ENCODE measurements around the gene CALU. TPM values are rescaled to one million over a fixed set of nuclear protein-coding genes. Genes with fewer than 3 reads are reported as not detected.

Gene CALU
- 10 to 100 TPM; 36.3 to 45.8 TPM for total RNA-seq

DNA sequence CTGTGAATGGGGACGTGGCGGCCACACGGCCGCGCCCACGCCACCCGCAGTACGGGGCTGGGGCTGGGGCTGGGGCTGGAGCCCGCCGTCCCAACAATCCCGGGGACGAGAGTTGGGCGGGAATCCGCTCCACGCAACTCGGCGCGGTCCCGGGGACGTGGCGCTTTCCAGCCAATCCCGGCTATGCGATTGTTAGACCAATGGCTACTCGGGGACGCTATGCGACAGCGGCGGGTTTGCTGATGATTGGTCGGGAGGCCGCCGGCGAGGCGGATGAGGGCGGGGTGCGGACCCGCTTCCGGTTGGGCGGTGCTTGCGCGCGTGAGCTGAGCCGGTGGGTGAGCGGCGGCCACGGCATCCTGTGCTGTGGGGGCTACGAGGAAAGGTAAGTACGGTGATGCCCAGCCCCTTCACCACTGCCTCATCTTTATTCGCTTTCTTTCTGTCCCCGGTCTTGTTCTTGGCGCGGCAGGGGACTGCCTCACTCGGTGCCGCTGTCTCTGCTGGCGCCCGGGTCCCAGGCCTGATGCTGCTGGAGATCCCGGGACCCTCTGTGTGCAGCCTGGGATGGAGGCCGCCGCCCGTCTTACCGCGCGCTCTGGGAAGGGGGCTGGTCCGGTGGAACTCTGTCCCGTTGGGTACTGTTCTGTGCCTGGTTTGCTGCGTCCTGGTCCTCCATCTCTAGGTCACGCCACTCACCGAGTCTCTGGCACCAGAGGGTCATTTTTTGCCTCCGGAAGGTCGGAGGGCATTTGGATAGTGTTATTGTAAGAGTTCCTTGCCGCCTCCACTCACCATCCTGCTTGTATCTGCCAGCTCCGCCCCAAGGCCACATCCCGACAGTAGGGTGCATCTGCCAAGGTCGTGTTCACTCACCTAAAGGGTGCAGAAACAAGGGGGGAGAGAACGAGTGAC is at the start of gene CALU:
CALU (plus strand) TSS at position 312 of the 915 bp plus-strand sequence. CDS start 9,225 bp downstream, outside the sequence.
- TF ChIP-seq, protein P1, sequence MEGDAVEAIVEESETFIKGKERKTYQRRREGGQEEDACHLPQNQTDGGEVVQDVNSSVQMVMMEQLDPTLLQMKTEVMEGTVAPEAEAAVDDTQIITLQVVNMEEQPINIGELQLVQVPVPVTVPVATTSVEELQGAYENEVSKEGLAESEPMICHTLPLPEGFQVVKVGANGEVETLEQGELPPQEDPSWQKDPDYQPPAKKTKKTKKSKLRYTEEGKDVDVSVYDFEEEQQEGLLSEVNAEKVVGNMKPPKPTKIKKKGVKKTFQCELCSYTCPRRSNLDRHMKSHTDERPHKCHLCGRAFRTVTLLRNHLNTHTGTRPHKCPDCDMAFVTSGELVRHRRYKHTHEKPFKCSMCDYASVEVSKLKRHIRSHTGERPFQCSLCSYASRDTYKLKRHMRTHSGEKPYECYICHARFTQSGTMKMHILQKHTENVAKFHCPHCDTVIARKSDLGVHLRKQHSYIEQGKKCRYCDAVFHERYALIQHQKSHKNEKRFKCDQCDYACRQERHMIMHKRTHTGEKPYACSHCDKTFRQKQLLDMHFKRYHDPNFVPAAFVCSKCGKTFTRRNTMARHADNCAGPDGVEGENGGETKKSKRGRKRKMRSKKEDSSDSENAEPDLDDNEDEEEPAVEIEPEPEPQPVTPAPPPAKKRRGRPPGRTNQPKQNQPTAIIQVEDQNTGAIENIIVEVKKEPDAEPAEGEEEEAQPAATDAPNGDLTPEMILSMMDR (IDR thresholded peaks at IDR 0.05) = peak in 1 of 7 experiments; percentile 1
- TF ChIP-seq POLR2A (IDR thresholded peaks at IDR 0.05) = peak; percentile 71 to 91 (median 88)
- DNase-seq (peak; percentile 97), ATAC-seq (peak; percentile 99)
- Histone ChIP-seq H3K9me3 (no peaks in the 10 kb centered on the region), H3K4me1 (peaks cover 42% of the 10 kb centered on the region), H3K4me3 (peak within 1 kb of the TSS; percentile 90 to 96), H3K27ac (peak within 1 kb of the TSS; percentile 79 to 93 (median 89)), H3K36me3 (replicated peaks in 1 of 2; ENCODE audit: insufficient read depth in 1 of 2, low read depth in 2 of 2) (no peaks in the 10 kb centered on the region), H3K27me3 (no peaks in the 10 kb centered on the region)
- 0% methylated on average over 36 to 74 of the region's 74 CpGs for WGBS, 2 donors
- intact Hi-C loops (cut with DNase I) = no loop called here

DNA sequence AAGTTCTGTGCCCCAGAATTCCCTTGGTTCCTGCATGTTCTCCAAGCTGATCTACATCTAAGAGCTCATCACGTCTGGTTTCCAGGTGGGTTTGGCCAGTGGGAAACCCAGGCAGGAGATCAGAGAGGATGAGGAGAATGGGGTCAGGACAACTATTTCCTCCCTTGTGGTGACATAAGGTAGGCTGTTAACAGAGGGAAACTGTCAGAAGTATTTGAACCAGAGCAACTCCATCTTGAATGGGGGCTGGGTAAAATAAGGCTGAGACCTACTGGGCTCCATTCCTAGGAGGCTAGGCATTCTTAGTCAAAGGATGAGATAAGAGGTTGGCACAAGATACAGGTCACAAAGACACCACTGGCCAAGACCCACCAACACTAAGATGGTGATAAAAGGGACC is 47.9 kb upstream of the CALU start:
- H3K4me3 ChIP-seq = no peak overlapping the region
- ATAC-seq (no peak), DNase-seq (no peak)
- no peak overlapping the region for H3K27ac ChIP-seq
- no peaks in the 10 kb centered on the region for H3K4me1 ChIP-seq
- no peaks in the 10 kb centered on the region for H3K9me3 ChIP-seq
- TF ChIP-seq POLR2A (IDR thresholded peaks at IDR 0.05) = no peak
- TF ChIP-seq, protein P1 (IDR thresholded peaks at IDR 0.05) = no peak
- H3K27me3 ChIP-seq = no peaks in the 10 kb centered on the region
- WGBS, 2 donors = 78 to 81% methylated on average over 1 of the region's 1 CpG
- no peaks in the 10 kb centered on the region for H3K36me3 ChIP-seq (replicated peaks in 1 of 2; ENCODE audit: insufficient read depth in 1 of 2, low read depth in 2 of 2)
- intact Hi-C loops (cut with DNase I) = no loop called here

DNA sequence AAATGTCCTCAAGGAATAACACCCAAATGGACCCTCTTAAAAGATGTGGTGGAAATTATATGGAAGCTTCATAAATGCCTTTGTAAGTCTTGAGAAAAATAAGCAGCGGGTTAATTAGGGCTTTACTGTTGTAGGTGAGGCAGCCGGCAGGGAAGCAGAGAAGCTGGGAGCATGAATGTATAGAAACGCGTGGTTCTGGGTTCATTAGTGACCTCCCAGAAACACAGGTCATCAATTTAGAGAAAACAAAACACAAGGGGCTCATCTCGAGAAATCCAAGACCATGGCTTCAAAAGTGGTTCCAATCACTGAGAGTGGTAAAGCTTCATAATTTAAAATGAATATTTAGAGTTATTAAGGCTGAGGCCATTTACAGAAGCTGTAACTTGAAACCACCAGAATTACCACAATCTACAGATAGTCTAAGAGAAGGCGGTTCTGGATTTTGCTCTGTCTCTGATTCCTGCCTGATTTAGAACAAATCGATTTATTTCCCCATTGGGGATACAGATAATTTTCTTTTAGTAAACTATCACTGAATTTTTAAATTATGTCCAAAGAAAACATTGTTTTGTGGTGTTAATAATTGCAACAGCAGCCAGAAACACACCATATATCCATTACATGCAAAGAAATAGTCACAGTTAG is 46.4 kb upstream of the CALU start:
- 60 to 74% methylated on average over 7 of the region's 7 CpGs for WGBS, 2 donors
- no peak overlapping the region for H3K27ac ChIP-seq
- TF ChIP-seq, protein P1 (IDR thresholded peaks at IDR 0.05) = no peak
- TF ChIP-seq POLR2A (IDR thresholded peaks at IDR 0.05) = no peak
- ATAC-seq = no peak
- no peaks in the 10 kb centered on the region for H3K36me3 ChIP-seq (replicated peaks in 1 of 2; ENCODE audit: insufficient read depth in 1 of 2, low read depth in 2 of 2)
- no peaks in the 10 kb centered on the region for H3K9me3 ChIP-seq
- peaks cover 0 to 9% of the 10 kb centered on the region in 2 donors for H3K27me3 ChIP-seq
- peaks cover 6% of the 10 kb centered on the region for H3K4me1 ChIP-seq
- H3K4me3 ChIP-seq = no peak overlapping the region
- intact Hi-C loops (cut with DNase I) = no loop called here
- DNase-seq = no peak

DNA sequence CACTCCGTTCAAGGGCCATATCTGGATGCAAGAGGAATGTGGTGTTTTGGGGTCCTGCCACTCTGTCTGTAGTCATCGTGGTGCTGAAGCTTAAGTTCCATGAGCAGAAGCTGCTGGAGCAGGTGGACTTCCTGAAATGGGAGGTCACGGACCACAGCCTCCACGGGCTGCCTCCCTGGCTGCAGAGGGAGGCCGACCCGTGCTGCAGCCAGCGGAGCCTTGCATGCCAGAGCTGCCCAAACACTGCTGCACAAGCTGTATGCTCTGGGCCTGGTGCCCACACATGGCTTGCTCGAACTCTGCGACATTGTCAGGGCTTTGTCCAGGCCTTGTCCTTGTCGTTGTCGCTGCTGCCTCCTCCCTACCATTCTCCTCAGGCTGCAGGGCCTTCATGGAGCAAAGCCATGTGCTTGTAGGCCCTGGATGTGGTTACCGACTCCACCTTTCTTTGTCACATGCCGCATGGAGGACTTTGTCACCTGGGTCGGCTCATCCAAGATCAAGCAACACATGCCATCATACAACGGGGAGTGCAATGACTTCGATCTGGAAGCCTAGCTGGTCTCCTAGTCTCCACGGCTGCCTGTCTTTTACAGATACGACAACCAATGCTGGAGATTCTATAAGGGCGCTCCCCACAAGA is 45.7 kb upstream of the CALU start:
- H3K9me3 ChIP-seq = no peaks in the 10 kb centered on the region
- no peak for ATAC-seq
- intact Hi-C loops (cut with DNase I) = no loop called here
- 85 to 89% methylated on average over 13 to 19 of the region's 19 CpGs for WGBS, 2 donors
- DNase-seq = no peak
- TF ChIP-seq, protein P1 (IDR thresholded peaks at IDR 0.05) = no peak
- TF ChIP-seq POLR2A (IDR thresholded peaks at IDR 0.05) = no peak
- H3K4me1 ChIP-seq = peaks cover 6% of the 10 kb centered on the region
- H3K27me3 ChIP-seq = peaks cover 0 to 12% of the 10 kb centered on the region in 2 donors
- no peak overlapping the region for H3K4me3 ChIP-seq
- no peaks in the 10 kb centered on the region for H3K36me3 ChIP-seq (replicated peaks in 1 of 2; ENCODE audit: insufficient read depth in 1 of 2, low read depth in 2 of 2)
- H3K27ac ChIP-seq = no peak overlapping the region

All from body of pancreas (tissue), 4 donors.